Gastrocnemius medialis (tissue), 4 donors: ENCODE results near the gene SGPL1.

Source experiments
- POLR2A ChIP-seq, 2 donors: fragments of 450-650 bp; IDR thresholded peaks; one replicate each; pipeline ENCODE4 v1.6.1; 2017; ENCODE audit warnings: antibody characterized with exemption in 2 of 2, mild to moderate bottlenecking in 2 of 2, moderate library complexity in 2 of 2
- TF ChIP-seq, protein P1 (sequence below), 5 experiments: fragments of 450-650 bp in 3 of 5; fragments of 200-600 bp in 2 of 5; sonication (generic) in 2 of 5; IDR thresholded peaks in 4 of 5; conservative IDR thresholded peaks in 1 of 5; 1 replicate in 4 of 5; 2 replicates in 1 of 5; pipeline ENCODE4 v1.5.1; 2016 to 2019; ENCODE audit warnings: antibody characterized with exemption in 5 of 5, mild to moderate bottlenecking in 3 of 5, moderate library complexity in 3 of 5

DNA sequence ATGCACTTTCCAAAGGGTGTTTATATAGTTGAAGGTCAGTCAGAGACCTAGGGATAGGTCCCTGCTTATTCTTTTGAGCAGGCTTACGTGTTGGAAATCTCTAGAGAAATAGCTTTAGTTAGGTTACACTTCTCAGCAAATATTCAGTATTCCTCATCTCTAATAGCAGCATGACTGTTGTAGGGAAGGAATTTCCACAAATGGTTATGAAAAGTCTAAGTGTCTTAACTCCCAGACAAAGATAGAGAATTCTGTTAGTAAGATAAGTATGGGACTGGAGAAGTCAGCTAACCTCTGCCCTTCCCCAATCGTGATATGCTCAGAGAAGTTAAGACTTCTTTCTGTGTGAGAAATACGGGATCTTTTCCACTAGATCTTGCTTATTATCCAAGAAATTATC lies 16.5 kb downstream of the SGPL1 start:
- TF ChIP-seq, protein P1, sequence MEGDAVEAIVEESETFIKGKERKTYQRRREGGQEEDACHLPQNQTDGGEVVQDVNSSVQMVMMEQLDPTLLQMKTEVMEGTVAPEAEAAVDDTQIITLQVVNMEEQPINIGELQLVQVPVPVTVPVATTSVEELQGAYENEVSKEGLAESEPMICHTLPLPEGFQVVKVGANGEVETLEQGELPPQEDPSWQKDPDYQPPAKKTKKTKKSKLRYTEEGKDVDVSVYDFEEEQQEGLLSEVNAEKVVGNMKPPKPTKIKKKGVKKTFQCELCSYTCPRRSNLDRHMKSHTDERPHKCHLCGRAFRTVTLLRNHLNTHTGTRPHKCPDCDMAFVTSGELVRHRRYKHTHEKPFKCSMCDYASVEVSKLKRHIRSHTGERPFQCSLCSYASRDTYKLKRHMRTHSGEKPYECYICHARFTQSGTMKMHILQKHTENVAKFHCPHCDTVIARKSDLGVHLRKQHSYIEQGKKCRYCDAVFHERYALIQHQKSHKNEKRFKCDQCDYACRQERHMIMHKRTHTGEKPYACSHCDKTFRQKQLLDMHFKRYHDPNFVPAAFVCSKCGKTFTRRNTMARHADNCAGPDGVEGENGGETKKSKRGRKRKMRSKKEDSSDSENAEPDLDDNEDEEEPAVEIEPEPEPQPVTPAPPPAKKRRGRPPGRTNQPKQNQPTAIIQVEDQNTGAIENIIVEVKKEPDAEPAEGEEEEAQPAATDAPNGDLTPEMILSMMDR (IDR thresholded peaks at IDR 0.05 in 4 of 5, conservative IDR thresholded peaks at IDR 0.05 in 1 of 5): no peak
- TF ChIP-seq POLR2A (IDR thresholded peaks at IDR 0.05): no peak
